H9 (cell line): ENCODE data around the gene WIPF2. TPM values are rescaled to one million over a fixed set of nuclear protein-coding genes. Genes with fewer than 3 reads are reported as not detected.
A peak's percentile ranks its signal among the peaks of the same experiment; 100 is the strongest.

Source experiments
- DNase-seq: peaks from one replicate; pipeline ENCODE4 v3.0.0-alpha.2; 2017
- H2AFZ ChIP-seq: one replicate; pipeline ENCODE4 v1.6.1; 2013; ENCODE audit warnings: mild to moderate bottlenecking, low read length, control low read depth, moderate library complexity
- H2AK5ac ChIP-seq: 2 replicates; pipeline ENCODE4 v1.6.1; 2013; ENCODE audit warnings: low read length, control low read depth, mixed read lengths; ENCODE audit not compliant: insufficient read length
- H2BK120ac ChIP-seq: one replicate; pipeline ENCODE4 v1.6.1; 2013; ENCODE audit warnings: low read depth, mild to moderate bottlenecking, low read length, control low read depth, inconsistent platforms; ENCODE audit not compliant: poor library complexity, severe bottlenecking
- H2BK12ac ChIP-seq: 2 replicates; pipeline ENCODE4 v1.6.1; 2013; ENCODE audit warnings: low read length, control low read depth, mixed read lengths, low read depth; ENCODE audit not compliant: insufficient read length
- H2BK15ac ChIP-seq: 2 replicates; pipeline ENCODE4 v1.6.1; 2013; ENCODE audit warnings: low read depth, low read length, control low read depth
- H2BK20ac ChIP-seq: one replicate; pipeline ENCODE4 v1.6.1; 2013; ENCODE audit warnings: low read depth, mild to moderate bottlenecking, low read length, control low read depth, inconsistent platforms; ENCODE audit not compliant: poor library complexity, severe bottlenecking
- H2BK5ac ChIP-seq: 2 replicates; pipeline ENCODE4 v1.6.1; 2013; ENCODE audit warnings: low read length, control low read depth, mixed read lengths; ENCODE audit not compliant: insufficient read length
- H3K14ac ChIP-seq: 2 replicates; pipeline ENCODE4 v1.6.1; 2013; ENCODE audit warnings: low read length, control low read depth; ENCODE audit not compliant: insufficient read depth
- H3K18ac ChIP-seq: 2 replicates; pipeline ENCODE4 v1.6.1; 2013; ENCODE audit warnings: low read depth, mild to moderate bottlenecking, mixed read lengths, low read length, control low read depth; ENCODE audit not compliant: insufficient read length
- H3K23ac ChIP-seq: 2 replicates; pipeline ENCODE4 v1.6.1; 2013; ENCODE audit warnings: low read length, control low read depth, mixed read lengths, low read depth; ENCODE audit not compliant: insufficient read length
- H3K23me2 ChIP-seq: 2 replicates; pipeline ENCODE4 v1.6.1; 2013; ENCODE audit warnings: low read depth, mild to moderate bottlenecking, mixed read lengths, low read length, control low read depth; ENCODE audit not compliant: insufficient read length, poor library complexity, severe bottlenecking
- H3K27ac ChIP-seq: 2 replicates; pipeline ENCODE4 v1.5.1; 2013; ENCODE audit warnings: low read length, control low read depth, mixed read lengths, low read depth; ENCODE audit not compliant: insufficient read length
- H3K27me3 ChIP-seq: 2 replicates; pipeline ENCODE4 v1.6.1; 2013; ENCODE audit warnings: low read length, control low read depth, inconsistent platforms; ENCODE audit not compliant: insufficient read depth
- H3K4ac ChIP-seq: 2 replicates; pipeline ENCODE4 v1.6.1; 2013; ENCODE audit warnings: low read depth, mild to moderate bottlenecking, control low read depth, inconsistent platforms, low read length, moderate library complexity
- H3K4me1 ChIP-seq: 2 replicates; pipeline ENCODE4 v1.6.1; 2013; ENCODE audit warnings: low read length, control low read depth, inconsistent platforms; ENCODE audit not compliant: insufficient read depth
- H3K4me2 ChIP-seq: 2 replicates; pipeline ENCODE4 v1.6.1; 2013; ENCODE audit warnings: low read length, control low read depth, mixed read lengths; ENCODE audit not compliant: insufficient read length, insufficient read depth
- H3K56ac ChIP-seq: 2 replicates; pipeline ENCODE4 v1.6.1; 2013; ENCODE audit warnings: low read depth, mild to moderate bottlenecking, mixed read lengths, low read length, control low read depth; ENCODE audit not compliant: insufficient read length
- H3K79me1 ChIP-seq: 2 replicates; pipeline ENCODE4 v1.6.1; 2013; ENCODE audit warnings: low read depth, mild to moderate bottlenecking, moderate library complexity, low read length, control low read depth, inconsistent platforms; ENCODE audit not compliant: insufficient read depth, poor library complexity, severe bottlenecking
- H3K79me2 ChIP-seq: 2 replicates; pipeline ENCODE4 v1.6.1; 2013; ENCODE audit warnings: low read length, control low read depth, inconsistent platforms; ENCODE audit not compliant: insufficient read depth
- H3K9ac ChIP-seq: 2 replicates; pipeline ENCODE4 v1.6.1; 2013; ENCODE audit warnings: low read length, control low read depth, mixed read lengths; ENCODE audit not compliant: insufficient read length; ENCODE audit errors: extremely low read depth
- H3K9me3 ChIP-seq: one replicate; pipeline ENCODE4 v1.6.1; 2013; ENCODE audit warnings: low read depth, low read length, inconsistent platforms; ENCODE audit not compliant: control insufficient read depth
- H3T11ph ChIP-seq: one replicate; pipeline ENCODE4 v1.6.1; 2013; ENCODE audit warnings: mild to moderate bottlenecking, low read length, control low read depth, inconsistent platforms
- H4K20me1 ChIP-seq: one replicate; pipeline ENCODE4 v1.6.1; 2013; ENCODE audit not compliant: control insufficient read depth, insufficient read length, insufficient read depth
- H4K5ac ChIP-seq: 2 replicates; pipeline ENCODE4 v1.6.1; 2013; ENCODE audit warnings: low read depth, mild to moderate bottlenecking, mixed read lengths, low read length, control low read depth; ENCODE audit not compliant: insufficient read length
- H4K8ac ChIP-seq: replicated peaks from 2 replicates; pipeline ENCODE4 v1.6.1; 2013; ENCODE audit warnings: low read length, control low read depth, mixed read lengths, low read depth; ENCODE audit not compliant: insufficient read length
- H4K91ac ChIP-seq: 2 replicates; pipeline ENCODE4 v1.6.1; 2013; ENCODE audit warnings: low read depth, mild to moderate bottlenecking, moderate library complexity, mixed read lengths, low read length, control low read depth; ENCODE audit not compliant: insufficient read length
- H3K27ac Mint-ChIP-seq, 3 experiments: 2 replicates in 2 of 3; 3 replicates in 1 of 3; pipeline ENCODE4 v1.8.0; 2020 to 2021; ENCODE audit warnings: mixed read lengths in 3 of 3, mild to moderate bottlenecking in 1 of 3, moderate library complexity in 1 of 3
- H3K27me3 Mint-ChIP-seq: 2 replicates; pipeline ENCODE4 v1.8.0; 2021; ENCODE audit warnings: low read depth, mild to moderate bottlenecking, moderate library complexity, mixed read lengths
- H3K36me3 Mint-ChIP-seq, 3 experiments: 2 replicates in 2 of 3; 3 replicates in 1 of 3; pipeline ENCODE4 v1.8.0; 2020 to 2021; ENCODE audit warnings: low read depth in 3 of 3, mixed read lengths in 3 of 3; ENCODE audit not compliant: insufficient read depth in 1 of 3
- H3K4me1 Mint-ChIP-seq, 2 experiments: 2 replicates each; pipeline ENCODE4 v1.8.0; 2020; ENCODE audit warnings: mixed read lengths in 2 of 2
- H3K4me3 Mint-ChIP-seq, 2 experiments: 2 replicates in 1 of 2; 3 replicates in 1 of 2; pipeline ENCODE4 v1.8.0; 2020 to 2021; ENCODE audit warnings: mild to moderate bottlenecking in 2 of 2, mixed read lengths in 2 of 2, moderate library complexity in 1 of 2
- H3K9me3 Mint-ChIP-seq, 2 experiments: 2 replicates in 1 of 2; 3 replicates in 1 of 2; pipeline ENCODE4 v1.8.0; 2020; ENCODE audit warnings: mild to moderate bottlenecking in 2 of 2, mixed read lengths in 2 of 2, moderate library complexity in 1 of 2
- CTCF ChIP-seq: fragments of 200-600 bp; sonication (generic); conservative IDR thresholded peaks from 3 replicates; pipeline ENCODE4 v1.8.0; 2021; ENCODE audit warnings: antibody characterized with exemption, mild to moderate bottlenecking
- WGBS: extraction: QIAGEN DNeasy Blood & Tissue Kit; methylation state at CpG from one replicate; pipeline ENCODE4 v1.1.7; 2013; ENCODE audit warnings: missing lambda C conversion rate, low lambda C conversion rate, mixed read lengths; ENCODE audit not compliant: insufficient read length; ENCODE audit errors: extremely low coverage; 5-methylcytosine and 5-hydroxymethylcytosine counted together
- total RNA-seq: library from RNA; stranded (reverse); gene quantifications from 2 replicates; pipeline ENCODE4 v1.2.1, GENCODE V29; 2021

The WIPF2 gene
- total RNA-seq, 1 experiment from 2014 or later: 24.2 TPM

- DNase-seq: no peak
- no peak overlapping the region for H2BK15ac ChIP-seq
- H3K27me3 ChIP-seq: no peaks in the 10 kb centered on the region
- H3K9me3 ChIP-seq: no peaks in the 10 kb centered on the region
- H3K27ac Mint-ChIP-seq: peak overlapping the region in 1 of 3 experiments; percentile 72; a peak in 1 of 7 replicates
- H3K4ac ChIP-seq: no peak overlapping the region
- H4K91ac ChIP-seq: no peak overlapping the region
- no peak overlapping the region for H3K9ac ChIP-seq
- no peak overlapping the region for H2BK20ac ChIP-seq
- no peak overlapping the region for H3K56ac ChIP-seq
- H3K36me3 Mint-ChIP-seq: peaks cover 0 to 5% (median 0%) of the 10 kb centered on the region in 3 experiments; a peak in 2 of 7 replicates
- no peaks in the 10 kb centered on the region for H3K79me2 ChIP-seq
- no peak overlapping the region for H3K23ac ChIP-seq
- H4K20me1 ChIP-seq: no peaks in the 10 kb centered on the region
- no peak overlapping the region for H2BK12ac ChIP-seq
- H3K14ac ChIP-seq: no peak overlapping the region
- no peak overlapping the region for H3K27ac ChIP-seq
- no peak overlapping the region for H4K5ac ChIP-seq
- peaks cover 16% of the 10 kb centered on the region; the same call in 1 of the 2 replicates for H3K4me1 ChIP-seq
- H3K4me1 Mint-ChIP-seq: peaks cover 28 to 37% of the 10 kb centered on the region in 2 experiments
- no peak overlapping the region for H2AK5ac ChIP-seq
- no peak for TF ChIP-seq CTCF
- peaks cover 24% of the 10 kb centered on the region for H3K27me3 Mint-ChIP-seq
- no peak overlapping the region for H4K8ac ChIP-seq
- H3K9me3 Mint-ChIP-seq: no peaks in the 10 kb centered on the region
- no peak overlapping the region for H2BK5ac ChIP-seq
- H3T11ph ChIP-seq: no peak overlapping the region
- peak overlapping the region in 1 of 2 experiments; percentile 67; a peak in 1 of 5 replicates for H3K4me3 Mint-ChIP-seq
- no CpG with 5 or more reads among the region's 2 CpGs for WGBS
- H3K23me2 ChIP-seq: peaks cover 6% of the 10 kb centered on the region
- H2AFZ ChIP-seq: no peak overlapping the region
- no peaks in the 10 kb centered on the region for H3K79me1 ChIP-seq
- H3K18ac ChIP-seq: no peak overlapping the region
- peak overlapping the region; percentile 57 for H3K4me2 ChIP-seq
- H2BK120ac ChIP-seq: no peak overlapping the region
Measured at GRCh38 chr17:40309949-40310510, 90.9 kb downstream of the WIPF2 start.
